H1 (cell line): ENCODE results near the gene RAMACL. TPM values are rescaled to one million over a fixed set of nuclear protein-coding genes. Genes with fewer than 3 reads are reported as not detected.

Experiments
- BACH1 ChIP-seq: IDR thresholded peaks from 2 replicates; pipeline ENCODE4 v1.6.1; 2012; ENCODE audit warnings: low read length, improper control_type of control experiment
- CHD7 ChIP-seq: fragments of 300-600 bp; sonication (generic); IDR thresholded peaks from 2 replicates; pipeline ENCODE4 v1.7.1; 2012; ENCODE audit warnings: low read length, moderate library complexity, mild to moderate bottlenecking, inconsistent platforms; ENCODE audit not compliant: insufficient replicate concordance
- JUND ChIP-seq: IDR thresholded peaks from 2 replicates; pipeline ENCODE4 v1.6.1; 2011; ENCODE audit warnings: mild to moderate bottlenecking, improper control_type of control experiment, low read length
- RAD21 ChIP-seq, 2 experiments: IDR thresholded peaks in 1 of 2; conservative IDR thresholded peaks in 1 of 2; 2 replicates each; pipeline ENCODE4 v1.6.1; 2011; ENCODE audit warnings: low read depth in 2 of 2, low read length in 2 of 2, improper control_type of control experiment in 1 of 2, inconsistent platforms in 1 of 2, mild to moderate bottlenecking in 1 of 2, moderate library complexity in 1 of 2
- RFX5 ChIP-seq: IDR thresholded peaks from 2 replicates; pipeline ENCODE4 v1.6.1; 2011; ENCODE audit warnings: low read depth, low read length, improper control_type of control experiment, borderline replicate concordance
- RXRA ChIP-seq: IDR thresholded peaks from 2 replicates; pipeline ENCODE4 v1.6.1; 2011; ENCODE audit warnings: low read depth, mild to moderate bottlenecking, low read length, moderate library complexity; ENCODE audit not compliant: insufficient read depth
- SIRT6 ChIP-seq: IDR thresholded peaks from one replicate; pipeline ENCODE4 v1.7.1; 2012; ENCODE audit warnings: low read length, inconsistent platforms
- SIX5 ChIP-seq: IDR thresholded peaks from 2 replicates; pipeline ENCODE4 v1.6.1; 2011; ENCODE audit warnings: mild to moderate bottlenecking, low read depth, low read length
- polyA plus RNA-seq, 7 experiments: library from polyadenylated mRNA; depleted of rRNA in 3 of 7; stranded (reverse) in 5 of 7; unstranded in 2 of 7; fragments of >200 nt in 5 of 7; fragments of 200-250 nt in 2 of 7; gene quantifications; 1 replicate in 5 of 7; 2 replicates in 1 of 7; 4 replicates in 1 of 7; pipeline versions ENCODE4 v1.2.1 to v1.2.3, GENCODE V29; 2011 to 2013; ENCODE audit warnings: missing spikeins in 2 of 7, mixed read lengths in 2 of 7
- total RNA-seq: library from RNA; stranded (reverse); fragmentation: NEBNext Ultra II Directional; extraction: Animal tissue kit (Norgen Biotek cat#: 25700); gene quantifications from 2 replicates; pipeline ENCODE4 v1.2.1, GENCODE V29; 2021

The RAMACL gene
- total and polyA plus RNA-seq, 2 of the 8 experiments (the other 6 are each of a cell fraction or from before 2014, with no cell fraction given) = 0.23 to 0.97 TPM

GRCh38 chr6:166599205-166599604, 12.7 kb upstream of the RAMACL start (continued):
- TF ChIP-seq CHD7 = no peak
- TF ChIP-seq SIRT6 = no peak
- no peak for TF ChIP-seq BACH1
- no peak for TF ChIP-seq RFX5
- TF ChIP-seq RXRA = no peak
- no peak for TF ChIP-seq RAD21 (IDR thresholded peaks at IDR 0.05 in 1 of 2, conservative IDR thresholded peaks at IDR 0.05 in 1 of 2; ENCODE audit: low read depth in 2 of 2, low read length in 2 of 2)
- no peak for TF ChIP-seq SIX5
- no peak for TF ChIP-seq JUND
